IMR-90 (cell line): ENCODE measurements around the gene SIK2. TPM values are rescaled to one million over a fixed set of nuclear protein-coding genes. Genes with fewer than 3 reads are reported as not detected.

ENCODE experiments used
- ATAC-seq: fragments of 200-7000 bp; cut with Tn5 transposase; 2 replicates; pipeline ENCODE4 v1.9.1; 2020; ENCODE audit warnings: low read depth, mild to moderate bottlenecking, moderate library complexity
- BruUV-seq: library from RNA; stranded (reverse); fragments of 400-500 nt; replicated peaks from 2 replicates; lab custom pipeline; 2021; lab: Mats Ljungman, UMichigan
- CTCF ChIA-PET: fragments of 300-600 bp; formaldehyde crosslinking; extraction: SDS; loops from one replicate; lab custom pipeline; 2021; ENCODE audit warnings: antibody characterized with exemption; lab: Yijun Ruan, JAX
- POLR2A ChIA-PET: fragments of 300-600 bp; sonication (Branson Sonifier 250); formaldehyde crosslinking; loops from one replicate; lab custom pipeline; 2022; ENCODE audit warnings: antibody characterized with exemption; ENCODE audit not compliant: unreplicated experiment; lab: Charles Lee
- DNase-seq: peaks from one replicate; pipeline ENCODE4 v3.0.0; 2013
- H2AFZ ChIP-seq: replicated peaks from 2 replicates; pipeline ENCODE3; 2013; ENCODE audit warnings: low read length, mild to moderate bottlenecking; ENCODE audit not compliant: poor library complexity
- H2AK5ac ChIP-seq: 2 replicates; pipeline ENCODE4 v1.6.1; 2013; ENCODE audit warnings: low read depth, low read length, inconsistent platforms
- H2AK9ac ChIP-seq: replicated peaks from 2 replicates; pipeline ENCODE3; 2013; ENCODE audit warnings: mild to moderate bottlenecking, low read depth, low read length, moderate library complexity; ENCODE audit not compliant: poor library complexity
- H2BK120ac ChIP-seq: 2 replicates; pipeline ENCODE4 v1.6.1; 2013; ENCODE audit warnings: low read depth, low read length, inconsistent platforms
- H2BK15ac ChIP-seq: 3 replicates; pipeline ENCODE4 v1.6.1; 2013; ENCODE audit warnings: low read depth, low read length, inconsistent platforms
- H2BK20ac ChIP-seq: 2 replicates; pipeline ENCODE4 v1.6.1; 2013; ENCODE audit warnings: low read depth, mild to moderate bottlenecking, inconsistent platforms, low read length, moderate library complexity
- H2BK5ac ChIP-seq: 2 replicates; pipeline ENCODE4 v1.6.1; 2013; ENCODE audit warnings: mild to moderate bottlenecking, low read depth, low read length, inconsistent platforms; ENCODE audit not compliant: poor library complexity, severe bottlenecking
- H3K14ac ChIP-seq: replicated peaks from 2 replicates; pipeline ENCODE4 v1.6.1; 2013; ENCODE audit warnings: low read depth, low read length, inconsistent platforms
- H3K18ac ChIP-seq: 2 replicates; pipeline ENCODE4 v1.6.1; 2013; ENCODE audit warnings: low read depth, low read length, control low read depth
- H3K23ac ChIP-seq: 2 replicates; pipeline ENCODE4 v1.6.1; 2013; ENCODE audit warnings: low read depth, low read length, inconsistent platforms
- H3K27ac ChIP-seq: 2 replicates; pipeline ENCODE4 v1.5.1; 2013; ENCODE audit warnings: mild to moderate bottlenecking, control low read depth, low read length; ENCODE audit not compliant: insufficient read depth
- H3K27me3 ChIP-seq: 2 replicates; pipeline ENCODE4 v1.6.1; 2013; ENCODE audit warnings: low read length; ENCODE audit not compliant: control insufficient read depth, insufficient read depth
- H3K36me3 ChIP-seq: 2 replicates; pipeline ENCODE4 v1.6.1; 2013; ENCODE audit warnings: low read length, mixed read lengths; ENCODE audit not compliant: control insufficient read depth, insufficient read depth
- H3K4ac ChIP-seq: 2 replicates; pipeline ENCODE4 v1.6.1; 2013; ENCODE audit warnings: low read depth, low read length, inconsistent platforms
- H3K4me1 ChIP-seq: 2 replicates; pipeline ENCODE4 v1.6.1; 2013; ENCODE audit warnings: low read length, mixed read lengths; ENCODE audit not compliant: control insufficient read depth, insufficient read depth
- H3K4me2 ChIP-seq: 2 replicates; pipeline ENCODE4 v1.6.1; 2013; ENCODE audit warnings: low read depth, mild to moderate bottlenecking, control low read depth, low read length, moderate library complexity
- H3K4me3 ChIP-seq: 2 replicates; pipeline ENCODE4 v1.5.1; 2013; ENCODE audit warnings: low read depth, mild to moderate bottlenecking, control low read depth, low read length, moderate library complexity; ENCODE audit not compliant: insufficient read depth
- H3K56ac ChIP-seq: 2 replicates; pipeline ENCODE4 v1.6.1; 2013; ENCODE audit warnings: low read length, inconsistent platforms; ENCODE audit not compliant: insufficient read depth; ENCODE audit errors: extremely low read depth
- H3K79me1 ChIP-seq, 2 experiments: 2 replicates each; pipeline ENCODE4 v1.6.1; 2013; ENCODE audit warnings: low read length in 2 of 2, inconsistent platforms in 1 of 2, low read depth in 1 of 2
- H3K9ac ChIP-seq: 2 replicates; pipeline ENCODE4 v1.6.1; 2013; ENCODE audit warnings: low read depth, low read length, control low read depth
- H3K9me1 ChIP-seq: 2 replicates; pipeline ENCODE4 v1.6.1; 2013; ENCODE audit warnings: low read length, inconsistent platforms; ENCODE audit not compliant: insufficient read depth
- H3K9me3 ChIP-seq: 2 replicates; pipeline ENCODE4 v1.6.1; 2013; ENCODE audit warnings: low read length; ENCODE audit not compliant: control insufficient read depth, insufficient read depth
- H4K20me1 ChIP-seq: 2 replicates; pipeline ENCODE4 v1.6.1; 2013; ENCODE audit warnings: low read length, inconsistent platforms; ENCODE audit not compliant: insufficient read depth
- H4K5ac ChIP-seq: 2 replicates; pipeline ENCODE4 v1.6.1; 2013; ENCODE audit warnings: mild to moderate bottlenecking, low read depth, low read length, control low read depth
- H4K8ac ChIP-seq, 2 experiments: 2 replicates each; pipeline ENCODE4 v1.6.1; 2013; ENCODE audit warnings: low read depth in 2 of 2, low read length in 2 of 2, control low read depth in 1 of 2, inconsistent platforms in 1 of 2
- H4K91ac ChIP-seq: 2 replicates; pipeline ENCODE4 v1.6.1; 2013; ENCODE audit warnings: low read depth, low read length, inconsistent platforms; ENCODE audit not compliant: insufficient read depth
- CEBPB ChIP-seq: IDR thresholded peaks from 2 replicates; pipeline ENCODE4 v1.6.1; 2012; ENCODE audit warnings: low read depth, low read length, improper control_type of control experiment
- MAFK ChIP-seq: IDR thresholded peaks from 2 replicates; pipeline ENCODE4 v1.6.1; 2012; ENCODE audit warnings: low read depth, low read length, improper control_type of control experiment
- dilution Hi-C: fragments of 300-500 bp; cut with HindIII; formaldehyde crosslinking; loops from one replicate; pipeline ENCODE4 v1.14.3; 2018; ENCODE audit warnings: low sequenced_read_pairs; ENCODE audit not compliant: unreplicated experiment
- in situ Hi-C: fragments of 300-500 bp; cut with MboI; formaldehyde crosslinking; loops from 3 replicates; pipeline ENCODE4 v1.14.3; 2019; ENCODE audit warnings: low sequenced_read_pairs, inconsistent platforms, mixed read lengths
- intact Hi-C: fragments of 100-400 bp; cut with micrococcal nuclease; formaldehyde crosslinking; loops from 2 replicates; pipeline ENCODE4 v1.10.0; 2022
- polyA plus RNA-seq, 3 experiments: library from polyadenylated mRNA; depleted of rRNA; stranded (reverse); fragments of >200 nt; gene quantifications; 2 replicates each; pipeline ENCODE4 v1.2.3, GENCODE V29; 2012; ENCODE audit warnings: low replicate concordance in 1 of 3
- total RNA-seq: library from RNA; depleted of rRNA; stranded (reverse); fragments of >200 nt; gene quantifications from 2 replicates; pipeline ENCODE4 v1.2.3, GENCODE V29; 2012

SIK2 gene
- total and polyA plus RNA-seq, 2 of the 4 experiments (the other 2 are of a cell fraction), result 7.9 to 10.4 TPM

- POLR2A ChIA-PET, result no interaction called here
- BruUV-seq, result no TSS peak
- H3K4me1 ChIP-seq, result peaks cover 4% of the 10 kb centered on the region
These were observed 18.3 kb downstream of the SIK2 start for GRCh38 chr11:111620518-111620917.

More at GRCh38 chr11:111620518-111620917, 18.3 kb downstream of the SIK2 start:
- Histone ChIP-seq H2AK5ac (no peak overlapping the region), H2AFZ (no peak overlapping the region), H3K9me3 (no peaks in the 10 kb centered on the region; the same call in 1 of the 2 replicates), H2BK120ac (no peak overlapping the region), H3K4me3 (no peak overlapping the region), H4K8ac (no peak overlapping the region), H3K4ac (no peak overlapping the region), H3K27ac (no peak overlapping the region), H3K18ac (no peak overlapping the region), H4K5ac (no peak overlapping the region), H2BK15ac (no peak overlapping the region), H3K9ac (no peak overlapping the region), H2AK9ac (no peak overlapping the region), H4K20me1 (peaks cover 7% of the 10 kb centered on the region), H3K27me3 (no peaks in the 10 kb centered on the region), H2BK5ac (no peak overlapping the region), H2BK20ac (no peak overlapping the region), H3K4me2 (no peak overlapping the region), H4K91ac (no peak overlapping the region), H3K23ac (no peak overlapping the region), H3K56ac (no peak overlapping the region), H3K9me1 (peaks cover 7% of the 10 kb centered on the region), H3K14ac (no peak overlapping the region), H3K36me3 (peaks cover 44% of the 10 kb centered on the region), H3K79me1 (peaks cover 7 to 42% of the 10 kb centered on the region in 2 experiments)
- no peak for TF ChIP-seq CEBPB
- TF ChIP-seq MAFK, result peak; percentile 51
- CTCF ChIA-PET, result no interaction called here
- in situ Hi-C loops, result no loop called here
- dilution Hi-C loops, result no loop called here
- ATAC-seq, result no peak
- no peak for DNase-seq
- intact Hi-C loops, result no loop called here
